GM21717 (cell line): ENCODE measurements around the gene THOC6.
"Not testable (repeated sequence)": the region's sequence is repeated elsewhere in the genome, so short reads cannot be mapped to it uniquely, and the experiment has no call there.

Experiments used
- ATAC-seq: cut with Tn5 transposase; IDR thresholded peaks from one replicate; pipeline ENCODE4 v1.9.1; 2021; ENCODE audit warnings: mild to moderate bottlenecking, moderate library complexity; ENCODE audit not compliant: unreplicated experiment

Gene THOC6

DNA sequence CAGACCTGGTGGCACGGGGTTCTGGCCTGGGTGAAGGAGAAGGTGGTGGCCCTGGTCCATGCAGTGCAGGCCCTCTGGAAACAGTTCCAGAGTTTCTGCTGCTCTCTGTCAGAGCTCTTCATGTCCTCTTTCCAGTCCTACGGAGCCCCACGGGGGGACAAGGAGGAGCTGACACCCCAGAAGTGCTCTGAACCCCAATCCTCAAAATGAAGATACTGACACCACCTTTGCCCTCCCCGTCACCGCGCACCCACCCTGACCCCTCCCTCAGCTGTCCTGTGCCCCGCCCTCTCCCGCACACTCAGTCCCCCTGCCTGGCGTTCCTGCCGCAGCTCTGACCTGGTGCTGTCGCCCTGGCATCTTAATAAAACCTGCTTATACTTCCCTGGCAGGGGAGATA is 45.3 kb downstream of the THOC6 start:
- ATAC-seq = not testable (repeated sequence)

DNA sequence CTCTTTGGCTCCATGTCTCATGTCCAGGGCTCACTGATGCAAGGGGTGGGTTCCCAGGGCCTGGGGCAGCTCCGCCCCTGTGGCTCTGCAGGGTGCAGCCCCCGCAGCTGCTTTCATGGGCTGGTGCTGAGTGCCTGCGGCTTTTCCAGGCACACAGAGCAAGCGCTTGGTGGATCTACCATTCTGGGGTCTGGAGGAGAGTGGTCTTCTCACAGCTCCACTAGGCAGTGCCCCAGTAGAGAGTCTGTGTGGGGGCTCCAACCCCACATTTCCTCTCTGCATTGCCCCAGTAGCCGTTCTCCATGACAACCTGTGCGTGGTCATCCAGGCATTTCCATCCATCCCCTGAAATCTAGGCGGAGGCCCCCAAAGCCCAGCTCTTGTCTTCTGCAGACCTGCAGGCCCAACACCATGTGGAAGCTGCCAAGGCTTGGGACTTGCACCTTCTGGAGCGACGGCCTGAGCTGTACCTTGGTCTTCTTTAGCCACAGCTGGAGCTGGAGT is 46.8 kb downstream of the THOC6 start:
- no peak for ATAC-seq

DNA sequence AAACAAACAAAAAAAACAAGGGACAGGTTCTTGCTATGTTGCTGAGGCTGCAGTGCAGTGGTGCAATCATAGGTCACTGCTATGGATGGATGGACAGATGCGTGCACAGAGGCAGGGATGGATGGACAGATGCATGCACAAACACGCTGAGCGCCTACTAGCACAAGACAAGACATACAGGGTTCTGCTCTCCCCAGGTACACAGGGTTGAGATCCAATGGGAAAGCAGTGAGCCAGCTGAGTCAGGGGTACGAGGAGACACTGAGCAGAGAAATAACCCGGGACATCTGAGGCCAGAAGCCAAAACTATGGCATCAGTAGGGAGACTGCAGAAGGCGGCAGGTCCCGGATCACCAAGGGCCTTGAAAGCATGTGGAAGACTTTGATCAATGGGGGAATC is 47.8 kb downstream of the THOC6 start:
- ATAC-seq = no peak

DNA sequence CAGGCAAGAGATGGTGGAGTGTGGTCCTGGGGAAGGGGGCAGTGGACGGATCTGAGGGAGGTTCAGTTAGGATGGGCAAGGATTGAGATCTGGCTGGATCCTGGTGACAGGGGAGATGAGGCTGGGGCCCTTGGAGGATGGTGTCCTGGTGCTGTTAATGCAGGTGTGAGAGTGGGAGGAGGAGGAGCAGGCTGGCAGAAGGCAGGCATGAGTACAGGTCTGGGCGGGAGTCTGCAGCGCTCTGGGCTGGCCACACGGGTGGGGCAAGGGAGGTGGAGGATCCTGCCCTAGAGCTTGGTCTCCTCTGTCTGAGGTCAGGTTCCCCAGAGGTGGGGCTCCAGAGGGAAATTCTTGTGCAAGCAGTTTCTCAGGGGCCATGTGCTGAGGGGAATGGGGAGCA is 48.3 kb downstream of the THOC6 start:
- ATAC-seq = not testable (repeated sequence)

DNA sequence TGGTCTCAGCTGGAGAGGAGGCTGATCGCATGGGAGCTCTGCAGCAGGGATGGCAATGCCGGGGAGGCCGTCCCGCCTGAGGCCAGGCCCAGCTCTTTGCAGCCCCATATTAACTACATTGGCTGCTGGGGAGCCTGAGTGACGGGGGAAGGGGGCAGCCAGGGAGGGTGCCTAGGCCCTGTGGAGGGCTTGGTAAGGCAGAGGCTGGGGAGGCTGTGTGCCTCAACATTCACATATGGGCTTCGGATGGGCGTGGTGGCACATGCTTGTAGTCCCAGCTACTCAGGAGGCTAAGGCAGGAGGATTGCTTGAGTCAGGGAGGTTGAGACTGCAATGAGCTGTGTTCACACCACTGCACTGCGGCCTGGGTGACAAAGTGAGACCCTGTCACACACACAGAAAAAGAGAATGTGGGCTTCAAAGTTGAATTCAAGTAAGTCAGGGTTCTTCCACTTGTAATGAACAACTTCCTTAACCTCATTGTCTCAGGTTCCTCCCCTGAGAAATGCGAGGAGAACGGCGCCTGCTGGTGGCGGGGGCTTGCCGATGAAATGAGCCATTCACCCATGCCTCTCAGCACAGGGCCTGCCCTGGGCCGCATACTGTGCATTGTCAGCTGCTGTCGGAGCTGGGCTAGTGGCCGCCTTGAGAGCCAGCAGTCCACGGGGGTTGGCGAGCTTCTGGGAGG is 48.9 kb downstream of the THOC6 start:
- not testable (repeated sequence) for ATAC-seq

DNA sequence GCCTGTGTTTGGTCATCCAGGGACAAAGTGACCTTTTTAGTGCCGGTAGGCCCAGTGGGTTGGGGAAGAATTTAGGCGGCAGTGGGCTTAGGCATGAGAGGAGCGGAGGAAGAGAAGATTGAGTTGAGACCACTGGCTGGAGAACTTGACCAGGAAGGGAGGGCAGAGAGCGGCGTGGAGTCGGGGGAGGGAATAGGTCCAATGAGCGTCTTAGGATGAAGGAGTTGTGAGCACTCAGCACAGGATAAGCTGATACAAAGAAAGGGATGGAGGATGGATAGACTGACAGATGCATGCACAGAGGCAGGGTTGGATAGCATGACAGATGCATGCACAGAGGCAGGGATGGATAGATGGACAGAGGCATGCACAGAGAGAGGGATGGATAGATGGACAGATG is 49.6 kb downstream of the THOC6 start:
- no peak for ATAC-seq

DNA sequence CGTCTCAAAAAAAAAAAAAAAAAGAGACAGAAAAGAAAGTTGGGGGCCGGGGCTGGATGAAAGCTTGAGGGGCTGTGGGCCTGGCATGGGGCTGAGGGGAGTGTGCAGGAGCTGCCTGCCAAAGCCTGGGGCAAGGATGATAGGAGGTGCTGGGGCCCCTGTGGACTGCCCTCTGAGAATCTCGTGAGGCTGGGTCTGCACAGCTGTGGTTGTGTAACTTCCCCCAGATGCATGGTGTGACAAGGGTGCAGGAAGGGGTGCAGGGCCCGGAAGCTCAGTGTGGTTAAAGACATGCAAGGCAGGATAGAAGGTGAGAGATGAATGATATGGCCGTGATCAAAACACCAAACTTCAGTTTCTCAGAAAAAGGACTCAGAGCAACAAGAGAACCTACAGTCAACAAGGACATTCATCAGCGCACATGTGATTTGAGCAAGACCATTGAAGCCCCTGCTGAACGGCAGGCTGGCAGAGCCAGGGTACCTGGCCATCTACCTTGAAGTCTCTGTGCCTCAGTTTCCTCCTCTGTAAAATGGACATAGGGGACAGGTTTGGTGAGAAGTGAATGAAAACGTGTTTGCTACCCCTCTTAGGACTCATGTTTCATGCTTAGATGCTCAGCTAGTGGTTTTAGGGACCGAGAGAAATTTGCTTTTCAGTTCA is 51.2 kb downstream of the THOC6 start:
- peak; percentile 67 for ATAC-seq

DNA sequence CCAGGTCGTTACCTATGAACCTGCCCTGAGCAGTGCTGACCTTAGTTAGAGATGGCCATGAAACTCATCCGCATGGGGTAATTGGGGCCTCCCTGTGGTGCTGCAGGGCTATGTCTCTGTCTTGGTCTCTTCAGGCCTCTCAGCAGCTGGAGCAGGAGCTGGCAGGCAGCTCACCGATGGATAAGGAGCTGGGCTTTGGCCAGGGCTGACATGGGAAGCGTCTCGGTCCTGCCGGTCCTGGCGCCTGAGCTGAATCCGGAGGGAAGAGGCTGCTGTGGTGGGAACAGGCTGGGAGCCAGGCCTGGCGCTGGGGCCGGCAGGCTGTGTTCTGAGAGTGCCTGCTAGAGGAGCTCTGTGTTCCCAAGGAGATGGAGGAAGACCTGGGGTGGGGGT is 51.7 kb downstream of the THOC6 start:
- no peak for ATAC-seq

DNA sequence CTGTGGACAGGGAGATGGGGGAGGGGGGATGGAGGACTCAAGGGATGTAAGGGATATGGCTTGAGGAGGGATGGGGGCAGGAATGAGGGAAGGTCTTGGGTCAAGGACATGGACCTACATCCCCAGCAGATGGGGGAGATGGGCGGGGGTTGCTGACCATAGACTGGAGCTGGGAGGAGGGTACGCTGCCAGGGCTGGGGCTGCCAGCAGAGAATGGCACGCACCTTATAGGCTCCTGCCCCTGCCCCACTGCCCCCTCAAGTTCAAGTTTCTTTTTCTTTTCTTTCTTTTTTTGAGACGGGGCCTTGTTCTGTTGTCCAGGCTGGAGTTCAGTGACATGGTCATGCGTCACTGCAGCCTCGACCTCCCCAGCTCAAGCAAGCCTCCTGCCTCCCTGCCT is 52.1 kb downstream of the THOC6 start:
- ATAC-seq = not testable (repeated sequence)

DNA sequence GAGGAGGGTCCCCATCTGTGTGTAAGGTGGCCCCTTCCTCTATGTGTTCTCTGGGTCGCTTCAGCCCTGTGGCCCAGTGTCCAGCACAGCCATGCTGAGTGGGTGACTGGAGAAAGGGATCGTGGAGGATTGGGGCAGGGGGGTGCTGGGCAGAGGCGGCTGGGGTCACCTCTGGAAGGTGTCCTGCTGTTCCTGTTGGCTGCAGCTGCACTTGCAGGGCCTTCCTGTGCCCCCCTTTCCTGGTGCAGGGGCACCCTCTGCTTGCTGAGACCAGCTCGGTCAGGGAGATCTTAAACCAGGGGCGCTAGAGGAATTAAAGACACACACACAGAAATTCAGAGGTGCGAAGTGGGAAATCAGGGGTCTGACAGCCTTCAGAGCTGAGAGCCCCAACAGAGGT is 52.7 kb downstream of the THOC6 start:
- ATAC-seq = no peak
